HG03521 (cell line): ENCODE measurements around the gene TTLL1.
"Not testable (repeated sequence)": the region's sequence is repeated elsewhere in the genome, so short reads cannot be mapped to it uniquely, and the experiment has no call there.

Source experiments
- ATAC-seq: cut with Tn5 transposase; IDR thresholded peaks from one replicate; pipeline ENCODE4 v1.9.1; 2021; ENCODE audit warnings: mild to moderate bottlenecking, moderate library complexity; ENCODE audit not compliant: unreplicated experiment

TTLL1 gene

DNA sequence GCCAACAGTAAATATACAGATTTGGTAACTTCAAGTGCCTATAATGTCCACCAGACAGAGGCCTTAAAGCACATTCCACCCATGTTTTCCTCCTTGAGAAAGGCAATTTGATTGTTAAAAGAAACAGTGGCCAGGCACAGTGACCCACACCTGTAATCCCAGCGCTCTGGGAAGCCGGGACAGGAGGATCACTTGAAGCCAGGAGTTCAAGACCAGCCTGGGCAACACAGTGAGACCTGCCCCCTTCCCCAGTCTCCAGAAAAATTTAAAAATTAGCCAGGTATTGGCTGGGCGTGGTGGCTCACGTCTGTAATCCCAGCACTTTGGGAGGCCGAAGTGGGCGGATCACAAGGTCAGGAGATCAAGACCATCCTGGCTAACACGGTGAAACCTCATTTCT lies 93.5 kb downstream of the TTLL1 start:
- not testable (repeated sequence) for ATAC-seq

DNA sequence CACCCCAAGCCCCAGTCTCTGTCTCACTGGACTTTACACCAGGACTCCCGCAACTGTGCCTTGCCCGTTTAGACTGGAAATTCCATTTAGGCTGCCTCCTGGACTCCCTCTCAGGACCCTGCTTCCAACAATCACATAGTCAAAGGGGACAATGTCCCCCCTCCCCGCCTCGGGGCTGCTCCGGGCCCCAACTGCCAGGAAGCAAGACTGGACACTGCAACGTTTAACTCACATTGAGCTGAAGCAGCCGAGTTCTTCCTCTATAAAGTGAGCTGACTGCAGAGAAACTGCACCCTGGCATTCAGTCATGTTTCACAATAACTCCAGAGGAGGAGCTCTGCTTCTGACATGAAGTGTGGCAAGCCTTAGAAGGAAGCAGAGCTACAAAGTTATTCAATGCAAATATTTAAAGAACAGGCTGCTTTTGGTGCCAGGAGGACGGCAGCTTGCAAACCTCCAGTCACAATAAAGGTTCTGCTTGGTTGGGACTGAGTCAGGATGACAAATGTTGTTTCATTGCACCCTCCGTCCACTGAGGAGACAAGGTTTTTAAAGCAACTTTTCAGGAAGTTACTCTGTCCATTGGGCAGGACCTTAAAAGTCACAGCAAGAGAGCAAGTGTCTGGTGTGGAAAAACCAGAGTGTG lies 94.2 kb downstream of the TTLL1 start:
- no peak for ATAC-seq

DNA sequence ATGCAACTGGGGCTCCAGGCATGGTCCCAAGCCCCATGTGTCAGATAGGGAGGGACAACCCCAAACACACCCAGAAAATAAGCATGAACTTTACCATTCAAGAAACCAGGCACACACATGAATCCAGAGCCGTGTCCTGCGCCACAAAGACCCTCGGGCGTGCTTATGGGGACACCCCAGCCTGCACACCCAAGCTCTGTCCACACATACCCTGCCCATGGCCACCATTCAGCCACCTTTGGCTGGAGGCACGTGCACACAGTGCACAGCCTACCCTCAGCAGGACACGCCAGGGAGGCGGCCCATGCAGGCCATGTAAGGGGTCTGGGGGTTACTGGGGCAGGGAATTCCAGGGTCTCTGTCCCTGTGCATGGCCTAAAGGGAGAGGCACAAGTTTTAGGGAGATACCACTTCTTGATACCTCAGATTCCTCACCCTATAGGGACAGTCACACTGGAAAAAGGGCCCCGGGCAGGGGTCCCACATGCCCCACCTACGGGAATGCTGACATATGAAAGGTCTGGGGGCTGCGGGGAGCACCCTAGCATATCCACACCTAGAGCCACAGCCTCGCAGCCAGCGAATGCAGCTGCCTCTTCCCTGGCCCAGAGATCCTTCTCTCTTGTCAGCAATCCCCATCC lies 94.8 kb downstream of the TTLL1 start:
- ATAC-seq, result no peak

DNA sequence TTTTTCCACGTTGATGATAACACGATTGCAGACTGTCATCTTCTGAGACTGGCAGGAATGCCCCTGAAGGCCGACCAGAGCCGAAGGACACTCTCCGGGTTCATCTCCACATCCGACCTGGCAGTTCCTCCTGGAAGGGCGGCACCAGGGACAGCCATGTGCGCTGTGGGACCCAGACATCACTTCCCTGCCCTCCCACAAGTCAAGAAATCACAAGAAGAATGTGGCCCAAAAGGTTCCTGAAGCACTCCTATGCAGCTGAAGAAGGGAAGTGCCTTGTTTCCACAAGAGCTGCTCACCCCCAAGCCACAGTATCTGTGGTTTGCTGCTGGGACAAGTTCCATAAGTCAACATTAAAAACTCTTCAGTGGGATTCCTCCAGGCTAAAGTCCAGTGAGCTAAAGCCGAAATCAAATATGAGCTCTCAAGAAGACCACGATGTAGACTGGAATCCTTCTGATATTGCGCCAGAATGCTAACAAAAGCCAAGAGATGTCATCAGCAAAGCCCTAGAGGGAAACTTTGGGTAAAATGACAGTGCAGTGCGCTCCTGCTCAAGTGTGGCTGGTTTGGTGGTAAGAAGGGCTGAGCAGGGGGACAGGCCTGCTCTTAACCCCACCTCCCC lies 95.4 kb downstream of the TTLL1 start:
- no peak for ATAC-seq

DNA sequence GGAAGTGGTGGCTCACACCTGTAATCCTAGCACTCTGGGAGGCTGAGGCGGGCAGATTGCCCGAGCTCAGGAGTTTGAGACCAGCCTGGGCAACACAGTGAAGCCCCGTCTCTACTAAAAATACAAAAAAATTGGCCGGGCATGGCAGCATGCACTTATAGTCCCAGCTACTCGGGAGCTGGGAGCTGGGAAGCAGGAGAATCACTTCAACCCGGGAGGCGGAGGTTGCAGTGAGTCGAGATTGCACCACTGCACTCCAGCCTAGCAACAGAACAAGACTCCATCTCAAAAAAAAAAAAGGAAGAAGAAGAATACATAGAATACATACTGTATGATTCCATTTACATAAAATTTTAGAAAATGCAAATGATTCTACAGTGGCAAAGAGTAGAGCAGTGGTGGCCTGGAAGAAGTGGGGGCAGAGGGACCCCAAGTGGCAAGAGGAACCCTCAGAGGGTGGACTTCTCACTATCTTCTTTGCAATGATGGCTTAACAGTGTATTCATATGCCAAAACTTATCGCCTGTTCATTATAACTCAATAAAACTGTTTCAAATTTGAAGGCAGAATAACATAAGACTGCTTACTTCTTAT lies 96.2 kb downstream of the TTLL1 start:
- ATAC-seq, result no peak

DNA sequence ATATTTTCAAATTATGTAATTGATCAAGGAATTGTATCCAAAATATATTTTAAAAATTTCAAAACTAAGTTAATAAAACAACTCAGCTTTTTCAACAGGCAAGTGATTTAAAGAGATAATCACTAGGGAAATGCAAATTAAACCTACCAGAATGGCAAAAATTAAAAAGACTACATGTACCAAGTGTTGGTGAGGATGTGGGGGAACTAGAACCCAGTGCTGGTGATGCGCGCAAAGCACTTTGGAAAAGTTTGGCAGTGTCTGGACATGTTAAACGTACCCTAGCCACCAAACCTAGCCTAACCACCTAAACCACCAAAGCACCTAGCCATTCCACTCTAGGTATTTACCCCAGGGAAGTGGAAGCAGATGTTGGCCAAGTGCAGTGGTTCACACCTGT lies 97.1 kb downstream of the TTLL1 start:
- ATAC-seq, result no peak

DNA sequence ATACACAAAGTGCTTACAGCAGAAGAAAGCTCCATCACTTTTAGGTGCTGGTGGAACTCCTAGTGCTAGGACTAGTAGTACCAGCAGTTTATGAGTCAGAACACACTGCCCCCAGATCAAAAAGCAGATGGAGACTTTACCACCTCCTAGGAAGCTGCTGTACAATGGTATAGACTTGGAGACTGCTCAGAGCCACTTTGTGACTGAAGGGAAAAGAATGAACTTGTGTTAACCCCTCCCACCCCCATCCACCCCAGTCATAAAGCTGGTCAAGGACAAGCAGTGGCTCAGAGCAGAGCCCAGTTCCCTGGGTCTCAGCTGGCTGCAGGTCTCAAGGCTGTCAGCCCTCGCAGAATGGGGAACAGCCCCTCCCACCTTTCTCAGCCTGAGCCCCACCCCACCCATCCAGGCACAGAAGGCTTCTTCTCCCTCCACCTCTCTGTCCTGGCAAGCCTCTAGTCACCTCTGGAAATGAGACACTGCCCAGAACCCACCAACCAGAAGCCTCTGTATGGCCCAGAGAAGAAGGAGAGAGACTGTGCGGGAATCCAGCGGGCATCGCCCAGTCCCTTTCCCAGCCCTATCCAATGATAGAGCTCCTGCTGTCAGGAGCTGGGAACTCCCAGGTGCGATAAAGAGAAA lies 98.1 kb downstream of the TTLL1 start:
- ATAC-seq, result no peak

DNA sequence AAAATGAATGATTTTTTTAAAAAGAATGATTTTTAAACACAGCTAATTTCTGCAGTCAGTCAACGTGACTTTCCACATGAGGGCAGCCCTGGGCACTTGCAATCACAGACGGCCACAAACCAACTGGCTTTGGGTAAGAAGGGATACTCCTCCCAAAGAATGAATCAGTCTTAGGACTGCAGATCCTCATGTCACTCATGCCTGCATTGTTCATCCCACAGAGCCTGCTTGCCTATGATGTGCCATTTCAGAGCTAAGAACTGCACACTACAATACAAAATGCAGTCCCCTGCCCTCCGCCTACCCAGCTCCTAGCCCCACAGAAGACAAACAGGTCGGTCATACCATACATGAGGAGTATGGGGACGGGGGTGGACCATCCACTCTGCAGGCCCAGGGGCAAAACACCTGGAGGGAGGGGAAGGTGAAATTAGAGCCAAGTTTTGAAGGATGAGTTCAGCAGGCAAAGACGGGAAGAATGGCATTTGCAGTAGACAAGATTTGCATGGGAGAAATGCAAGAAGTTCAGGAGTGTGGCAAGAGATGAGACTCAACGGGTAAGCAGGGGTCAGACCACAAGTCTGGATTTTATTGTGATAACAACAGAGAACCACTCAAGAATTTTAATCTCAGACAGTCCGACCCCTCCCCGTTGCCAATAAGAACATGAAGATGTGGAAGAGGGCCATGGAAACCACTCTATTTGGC lies 98.9 kb downstream of the TTLL1 start:
- no peak for ATAC-seq
